H1 (cell line): ENCODE data around the gene ATP11C. TPM values are rescaled to one million over a fixed set of nuclear protein-coding genes. Genes with fewer than 3 reads are reported as not detected.

Experiments used
- CTCF ChIA-PET: fragments of 300-600 bp; sonication (Branson Sonifier 250); formaldehyde crosslinking; loops from one replicate; lab custom pipeline; 2021; ENCODE audit not compliant: partially characterized antibody; lab: Charles Lee
- POLR2A ChIA-PET: fragments of 300-600 bp; sonication (Branson Sonifier 250); formaldehyde crosslinking; loops from one replicate; lab custom pipeline; 2021; ENCODE audit warnings: inconsistent platforms; ENCODE audit not compliant: partially characterized antibody; lab: Charles Lee
- DNase-seq, 2 experiments: peaks; one replicate each; pipeline versions ENCODE4 v3.0.0 to v3.0.0-alpha.2; 2010 to 2022; ENCODE audit warnings: low spot score in 2 of 2, low read depth in 1 of 2, mixed read lengths in 1 of 2
- FAIRE-seq: peaks from 2 replicates; lab custom pipeline; 2011; peaks lifted over from hg19 to GRCh38; lab: Jason Lieb, UNC
- H2AFZ ChIP-seq: 2 replicates; pipeline ENCODE4 v1.8.1; 2012; ENCODE audit warnings: low read length, inconsistent platforms
- H2AK5ac ChIP-seq: 2 replicates; pipeline ENCODE4 v1.6.1; 2013; ENCODE audit warnings: low read depth, low read length
- H2BK120ac ChIP-seq: replicated peaks from 2 replicates; pipeline ENCODE3; 2013; ENCODE audit warnings: low read depth, low read length, inconsistent platforms
- H2BK12ac ChIP-seq: 2 replicates; pipeline ENCODE4 v1.6.1; 2013; ENCODE audit warnings: low read depth, low read length
- H2BK15ac ChIP-seq: 2 replicates; pipeline ENCODE4 v1.6.1; 2013; ENCODE audit warnings: low read length
- H2BK20ac ChIP-seq: 2 replicates; pipeline ENCODE4 v1.6.1; 2013; ENCODE audit warnings: low read length
- H2BK5ac ChIP-seq: 2 replicates; pipeline ENCODE4 v1.6.1; 2013; ENCODE audit warnings: low read depth, low read length
- H3K14ac ChIP-seq: 2 replicates; pipeline ENCODE4 v1.6.1; 2013; ENCODE audit warnings: inconsistent platforms; ENCODE audit not compliant: insufficient read length
- H3K18ac ChIP-seq: 2 replicates; pipeline ENCODE4 v1.6.1; 2013; ENCODE audit warnings: low read length; ENCODE audit errors: extremely low read depth
- H3K23ac ChIP-seq: 2 replicates; pipeline ENCODE4 v1.6.1; 2013; ENCODE audit warnings: inconsistent platforms; ENCODE audit not compliant: insufficient read length
- H3K23me2 ChIP-seq: 2 replicates; pipeline ENCODE4 v1.6.1; 2013; ENCODE audit warnings: low read depth, low read length
- H3K27ac ChIP-seq: 2 replicates; pipeline ENCODE4 v1.6.1; 2011; ENCODE audit warnings: low read depth, low read length, inconsistent platforms
- H3K27me3 ChIP-seq, 4 experiments: replicated peaks in 1 of 4; 1 replicate in 1 of 4; 2 replicates in 3 of 4; pipeline versions ENCODE4 v1.6.1 to v1.8.1; 2011 to 2013; ENCODE audit warnings: low read length in 3 of 4, mild to moderate bottlenecking in 3 of 4, inconsistent platforms in 2 of 4, mixed read lengths in 2 of 4, moderate library complexity in 1 of 4; ENCODE audit not compliant: control insufficient read depth in 3 of 4, insufficient read depth in 3 of 4; ENCODE audit errors: extremely low read depth in 1 of 4
- H3K36me3 ChIP-seq, 4 experiments: 2 replicates each; pipeline versions ENCODE4 v1.6.1 to v1.8.1; 2011 to 2013; ENCODE audit warnings: mild to moderate bottlenecking in 4 of 4, low read length in 3 of 4, moderate library complexity in 2 of 4, control low read depth in 1 of 4, inconsistent platforms in 1 of 4; ENCODE audit not compliant: insufficient read depth in 4 of 4, control insufficient read depth in 2 of 4
- H3K4ac ChIP-seq: replicated peaks from 2 replicates; pipeline ENCODE3; 2013; ENCODE audit warnings: low read length, low read depth, mixed read lengths, inconsistent platforms; ENCODE audit not compliant: insufficient read length
- H3K4me1 ChIP-seq, 4 experiments: replicated peaks in 1 of 4; 1 replicate in 1 of 4; 2 replicates in 3 of 4; pipeline versions ENCODE4 v1.6.1 to v1.8.1; 2011 to 2013; ENCODE audit warnings: low read length in 3 of 4, inconsistent platforms in 2 of 4, mixed read lengths in 1 of 4; ENCODE audit not compliant: insufficient read depth in 4 of 4, control insufficient read depth in 3 of 4
- H3K4me2 ChIP-seq, 2 experiments: 2 replicates each; pipeline versions ENCODE4 v1.6.1 to v1.8.1; 2011 to 2013; ENCODE audit warnings: low read depth in 2 of 2, low read length in 2 of 2, control low read depth in 1 of 2, inconsistent platforms in 1 of 2, mild to moderate bottlenecking in 1 of 2; ENCODE audit not compliant: insufficient read depth in 1 of 2
- H3K4me3 ChIP-seq, 4 experiments: fragments of 200-600, 300-600 bp in 1 of 4; sonication (generic), shearing (Covaris generic), sonication (Bioruptor Twin) in 1 of 4; 2 replicates each; pipeline versions ENCODE4 v1.5.1 to v1.8.1; 2011 to 2016; ENCODE audit warnings: low read length in 4 of 4, low read depth in 3 of 4, control low read depth in 2 of 4, inconsistent platforms in 2 of 4, mild to moderate bottlenecking in 2 of 4, mixed read lengths in 1 of 4, moderate library complexity in 1 of 4; ENCODE audit not compliant: insufficient read depth in 2 of 4; ENCODE audit errors: extremely low read depth in 1 of 4
- H3K56ac ChIP-seq: replicated peaks from 2 replicates; pipeline ENCODE3; 2013; ENCODE audit warnings: low read depth, mild to moderate bottlenecking, mixed read lengths, low read length, inconsistent platforms; ENCODE audit not compliant: insufficient read length
- H3K79me1 ChIP-seq: 2 replicates; pipeline ENCODE4 v1.6.1; 2013; ENCODE audit warnings: low read depth, low read length, control low read depth
- H3K79me2 ChIP-seq, 2 experiments: 2 replicates each; pipeline versions ENCODE4 v1.6.1 to v1.8.1; 2012 to 2013; ENCODE audit warnings: low read length in 2 of 2, mild to moderate bottlenecking in 2 of 2, inconsistent platforms in 1 of 2; ENCODE audit not compliant: insufficient read depth in 2 of 2, control insufficient read depth in 1 of 2
- H3K9ac ChIP-seq, 4 experiments: replicated peaks in 1 of 4; 1 replicate in 1 of 4; 2 replicates in 3 of 4; pipeline versions ENCODE4 v1.6.1 to v1.8.1; 2011 to 2013; ENCODE audit warnings: low read depth in 3 of 4, low read length in 3 of 4, control low read depth in 2 of 4, mild to moderate bottlenecking in 2 of 4, moderate library complexity in 2 of 4, inconsistent platforms in 1 of 4; ENCODE audit errors: extremely low read depth in 1 of 4
- H3K9me3 ChIP-seq, 2 experiments: 2 replicates each; pipeline versions ENCODE4 v1.6.1 to v1.8.1; 2012 to 2013; ENCODE audit warnings: mild to moderate bottlenecking in 2 of 2, moderate library complexity in 2 of 2, control low read depth in 1 of 2, inconsistent platforms in 1 of 2, low read depth in 1 of 2, low read length in 1 of 2, mixed read lengths in 1 of 2; ENCODE audit not compliant: insufficient read depth in 2 of 2
- H4K20me1 ChIP-seq, 2 experiments: replicated peaks in 1 of 2; 2 replicates each; pipeline versions ENCODE3 to v1.8.1; 2011 to 2013; ENCODE audit warnings: inconsistent platforms in 2 of 2, low read length in 2 of 2, mild to moderate bottlenecking in 1 of 2; ENCODE audit not compliant: insufficient read depth in 2 of 2, control insufficient read depth in 1 of 2
- H4K5ac ChIP-seq: 2 replicates; pipeline ENCODE4 v1.6.1; 2013; ENCODE audit warnings: low read length, low read depth, mixed read lengths, inconsistent platforms; ENCODE audit not compliant: insufficient read length
- H4K8ac ChIP-seq: 2 replicates; pipeline ENCODE4 v1.8.0; 2013; ENCODE audit warnings: mild to moderate bottlenecking, moderate library complexity, low read length, inconsistent platforms; ENCODE audit not compliant: insufficient read depth; ENCODE audit errors: extremely low read depth
- H4K91ac ChIP-seq: replicated peaks from 2 replicates; pipeline ENCODE3; 2013; ENCODE audit warnings: low read length, mixed read lengths, inconsistent platforms; ENCODE audit not compliant: insufficient read length
- BACH1 ChIP-seq: IDR thresholded peaks from 2 replicates; pipeline ENCODE4 v1.6.1; 2012; ENCODE audit warnings: low read length, improper control_type of control experiment
- EGR1 ChIP-seq: IDR thresholded peaks from 2 replicates; pipeline ENCODE4 v1.6.1; 2011; ENCODE audit warnings: low read depth, low read length, borderline replicate concordance
- SP1 ChIP-seq: IDR thresholded peaks from 2 replicates; pipeline ENCODE4 v1.6.1; 2011; ENCODE audit warnings: low read depth, low read length
- SUZ12 ChIP-seq: fragments of 200-600 bp; sonication (generic); IDR thresholded peaks from 2 replicates; pipeline ENCODE4 v1.6.1; 2012; ENCODE audit warnings: mild to moderate bottlenecking, inconsistent platforms, low read length, moderate library complexity, mixed read lengths
- TCF12 ChIP-seq: IDR thresholded peaks from 2 replicates; pipeline ENCODE4 v1.6.1; 2011; ENCODE audit warnings: low read depth, mild to moderate bottlenecking, low read length
- USF2 ChIP-seq: IDR thresholded peaks from 2 replicates; pipeline ENCODE4 v1.6.1; 2011; ENCODE audit warnings: low read length, improper control_type of control experiment
- whole genome bisulfite sequencing, 2 experiments: shearing (Covaris generic) in 1 of 2; methylation state at CpG; one replicate each; pipeline versions ENCODE4 v1.1.6 to v1.1.7; 2013 to 2015; ENCODE audit warnings: low lambda C conversion rate in 2 of 2, mixed read lengths in 2 of 2, inconsistent platforms in 1 of 2, low coverage in 1 of 2, missing lambda C conversion rate in 1 of 2; ENCODE audit not compliant: insufficient replicate concordance in 2 of 2, insufficient coverage in 1 of 2, insufficient read length in 1 of 2; ENCODE audit errors: extremely low coverage in 1 of 2, missing lambda C conversion rate in 1 of 2; 5-methylcytosine and 5-hydroxymethylcytosine counted together
- polyA plus RNA-seq, 7 experiments: library from polyadenylated mRNA; depleted of rRNA in 3 of 7; stranded (reverse) in 5 of 7; unstranded in 2 of 7; fragments of >200 nt in 5 of 7; fragments of 200-250 nt in 2 of 7; gene quantifications; 1 replicate in 5 of 7; 2 replicates in 1 of 7; 4 replicates in 1 of 7; pipeline versions ENCODE4 v1.2.1 to v1.2.3, GENCODE V29; 2011 to 2013; ENCODE audit warnings: missing spikeins in 2 of 7, mixed read lengths in 2 of 7
- total RNA-seq: library from RNA; stranded (reverse); fragmentation: NEBNext Ultra II Directional; extraction: Animal tissue kit (Norgen Biotek cat#: 25700); gene quantifications from 2 replicates; pipeline ENCODE4 v1.2.1, GENCODE V29; 2021

ATP11C gene
- total and polyA plus RNA-seq, 2 of the 8 experiments (the other 6 are each of a cell fraction or from before 2014, with no cell fraction given), result 14.7 to 52.1 TPM

- 86% methylated on average over 6 of the region's 7 CpGs; no CpG with 5 or more reads in 1 of the 2 experiments for WGBS, 2 experiments
- peaks cover 0 to 5% (median 0%) of the 10 kb centered on the region in 4 experiments; a peak in 2 of 7 replicates for H3K4me1 ChIP-seq
- DNase-seq, result no peak
- H4K20me1 ChIP-seq, result no peaks in the 10 kb centered on the region
- FAIRE-seq, result no peak
- H3K79me2 ChIP-seq, result no peaks in the 10 kb centered on the region
- H3K79me1 ChIP-seq, result no peaks in the 10 kb centered on the region
- H3K18ac ChIP-seq, result no peak overlapping the region
- H2BK15ac ChIP-seq, result no peak overlapping the region
- no peak overlapping the region for H2BK12ac ChIP-seq
- H3K23me2 ChIP-seq, result no peaks in the 10 kb centered on the region
- CTCF ChIA-PET, result no interaction called here
- H3K27me3 ChIP-seq, result no peaks in the 10 kb centered on the region
- no peak overlapping the region for H4K8ac ChIP-seq
- H3K23ac ChIP-seq, result no peak overlapping the region
- no peak overlapping the region for H3K4ac ChIP-seq
- no peak overlapping the region for H3K4me3 ChIP-seq
- H3K9me3 ChIP-seq, result no peaks in the 10 kb centered on the region
- H3K56ac ChIP-seq, result no peak overlapping the region
- POLR2A ChIA-PET, result no interaction called here
- no peak overlapping the region for H3K14ac ChIP-seq
- H2BK120ac ChIP-seq, result no peak overlapping the region
- H4K91ac ChIP-seq, result no peak overlapping the region
- H2BK20ac ChIP-seq, result no peak overlapping the region
- H2AK5ac ChIP-seq, result no peak overlapping the region
- H4K5ac ChIP-seq, result no peak overlapping the region
- peaks cover 0 to 2% (median 0%) of the 10 kb centered on the region in 4 experiments; a peak in 1 of 8 replicates for H3K36me3 ChIP-seq
- H3K9ac ChIP-seq, result no peak overlapping the region
- H2AFZ ChIP-seq, result no peak overlapping the region
- H2BK5ac ChIP-seq, result no peak overlapping the region
- H3K27ac ChIP-seq, result no peak overlapping the region
- H3K4me2 ChIP-seq, result no peak overlapping the region
- TF ChIP-seq BACH1 (no peak), SP1 (no peak), TCF12 (no peak), USF2 (no peak), SUZ12 (no peak), EGR1 (no peak)
Measured at GRCh38 chrX:139820358-139820984, 112.4 kb downstream of the ATP11C start.
